IPS-20b (cell line): Measurements from ENCODE around the gene CYB5R3.

Experiments used
- H3K27ac ChIP-seq: one replicate; pipeline ENCODE4 v1.5.1; 2013; ENCODE audit warnings: low read length
- H3K27me3 ChIP-seq: 2 replicates; pipeline ENCODE4 v1.6.1; 2013; ENCODE audit warnings: mild to moderate bottlenecking, low read length, inconsistent platforms; ENCODE audit not compliant: insufficient read depth
- H3K36me3 ChIP-seq: 2 replicates; pipeline ENCODE4 v1.6.1; 2013; ENCODE audit warnings: low read depth, mild to moderate bottlenecking, inconsistent platforms, low read length, moderate library complexity; ENCODE audit not compliant: insufficient read depth
- H3K4me1 ChIP-seq: 2 replicates; pipeline ENCODE4 v1.6.1; 2013; ENCODE audit warnings: mild to moderate bottlenecking, control low read depth, inconsistent platforms, low read length, moderate library complexity; ENCODE audit not compliant: insufficient read depth
- H3K4me3 ChIP-seq: 2 replicates; pipeline ENCODE4 v1.5.1; 2013; ENCODE audit warnings: mild to moderate bottlenecking, low read length, inconsistent platforms
- H3K9ac ChIP-seq: 2 replicates; pipeline ENCODE4 v1.6.1; 2013; ENCODE audit warnings: low read depth, mild to moderate bottlenecking, inconsistent platforms, low read length, moderate library complexity
- H3K9me3 ChIP-seq: 2 replicates; pipeline ENCODE4 v1.6.1; 2013; ENCODE audit warnings: mild to moderate bottlenecking, low read depth, low read length, inconsistent platforms; ENCODE audit not compliant: insufficient read depth

Gene CYB5R3

GRCh38 chr22:42641801-42642413 is 7.3 kb downstream of the CYB5R3 start:
- H3K9ac ChIP-seq = no peak overlapping the region
- no peak overlapping the region for H3K4me3 ChIP-seq
- H3K4me1 ChIP-seq = peaks cover 6% of the 10 kb centered on the region
- no peak overlapping the region for H3K27ac ChIP-seq
- H3K36me3 ChIP-seq = no peaks in the 10 kb centered on the region
- H3K27me3 ChIP-seq = no peaks in the 10 kb centered on the region
- H3K9me3 ChIP-seq = no peaks in the 10 kb centered on the region

GRCh38 chr22:42639541-42640241 is 9.5 kb downstream of the CYB5R3 start:
- no peaks in the 10 kb centered on the region for H3K27me3 ChIP-seq
- H3K9ac ChIP-seq = no peak overlapping the region
- H3K9me3 ChIP-seq = no peaks in the 10 kb centered on the region
- H3K27ac ChIP-seq = no peak overlapping the region
- H3K4me1 ChIP-seq = peaks cover 4% of the 10 kb centered on the region
- no peak overlapping the region for H3K4me3 ChIP-seq
- no peaks in the 10 kb centered on the region for H3K36me3 ChIP-seq

GRCh38 chr22:42637555-42637954 is 11.6 kb downstream of the CYB5R3 start:
- H3K4me3 ChIP-seq = no peak overlapping the region
- H3K9me3 ChIP-seq = no peaks in the 10 kb centered on the region
- no peak overlapping the region for H3K9ac ChIP-seq
- peaks cover 13% of the 10 kb centered on the region for H3K36me3 ChIP-seq
- no peaks in the 10 kb centered on the region for H3K27me3 ChIP-seq
- H3K27ac ChIP-seq = no peak overlapping the region
- no peaks in the 10 kb centered on the region; the same call in 1 of the 2 replicates for H3K4me1 ChIP-seq

GRCh38 chr22:42636506-42636905 is 12.7 kb downstream of the CYB5R3 start:
- H3K9ac ChIP-seq = no peak overlapping the region
- no peak overlapping the region for H3K4me3 ChIP-seq
- no peaks in the 10 kb centered on the region for H3K9me3 ChIP-seq
- H3K27ac ChIP-seq = no peak overlapping the region
- H3K36me3 ChIP-seq = peaks cover 22% of the 10 kb centered on the region
- no peaks in the 10 kb centered on the region; the same call in 1 of the 2 replicates for H3K4me1 ChIP-seq
- no peaks in the 10 kb centered on the region for H3K27me3 ChIP-seq

- H3K9ac ChIP-seq = no peak overlapping the region
- H3K27ac ChIP-seq = no peak overlapping the region
- no peaks in the 10 kb centered on the region; the same call in 1 of the 2 replicates for H3K4me1 ChIP-seq
- no peak overlapping the region for H3K4me3 ChIP-seq
- no peaks in the 10 kb centered on the region for H3K9me3 ChIP-seq
- peaks cover 28% of the 10 kb centered on the region for H3K36me3 ChIP-seq
- no peaks in the 10 kb centered on the region for H3K27me3 ChIP-seq
Measured at GRCh38 chr22:42635531-42635930, 13.7 kb downstream of the CYB5R3 start.

- H3K36me3 ChIP-seq = peaks cover 42% of the 10 kb centered on the region
- H3K4me3 ChIP-seq = no peak overlapping the region
- no peaks in the 10 kb centered on the region for H3K9me3 ChIP-seq
- H3K27ac ChIP-seq = no peak overlapping the region
- no peak overlapping the region for H3K9ac ChIP-seq
- H3K4me1 ChIP-seq = no peaks in the 10 kb centered on the region
- H3K27me3 ChIP-seq = no peaks in the 10 kb centered on the region
Measured at GRCh38 chr22:42633013-42633412, 16.2 kb downstream of the CYB5R3 start.

- no peak overlapping the region for H3K9ac ChIP-seq
Measured at GRCh38 chr22:42632096-42632495, 17.1 kb downstream of the CYB5R3 start.

GRCh38 chr22:42630901-42631602 is 18.1 kb downstream of the CYB5R3 start:
- H3K9me3 ChIP-seq = no peaks in the 10 kb centered on the region
- H3K27me3 ChIP-seq = no peaks in the 10 kb centered on the region
- H3K27ac ChIP-seq = no peak overlapping the region
- peaks cover 61% of the 10 kb centered on the region for H3K36me3 ChIP-seq
- H3K4me3 ChIP-seq = no peak overlapping the region
- H3K9ac ChIP-seq = no peak overlapping the region
- H3K4me1 ChIP-seq = no peaks in the 10 kb centered on the region

More at GRCh38 chr22:42632096-42632495, 17.1 kb downstream of the CYB5R3 start:
- H3K36me3 ChIP-seq = peaks cover 51% of the 10 kb centered on the region
- no peak overlapping the region for H3K4me3 ChIP-seq
- no peaks in the 10 kb centered on the region for H3K9me3 ChIP-seq
- no peaks in the 10 kb centered on the region for H3K4me1 ChIP-seq
- H3K27me3 ChIP-seq = no peaks in the 10 kb centered on the region
- H3K27ac ChIP-seq = no peak overlapping the region

- no peak overlapping the region for H3K27ac ChIP-seq
Measured at GRCh38 chr22:42630211-42630610, 19.0 kb downstream of the CYB5R3 start.

GRCh38 chr22:42627981-42628380 is 21.2 kb downstream of the CYB5R3 start:
- H3K4me1 ChIP-seq = no peaks in the 10 kb centered on the region
- H3K36me3 ChIP-seq = peaks cover 65% of the 10 kb centered on the region
- H3K27ac ChIP-seq = no peak overlapping the region
- H3K27me3 ChIP-seq = no peaks in the 10 kb centered on the region
- H3K9me3 ChIP-seq = no peaks in the 10 kb centered on the region
- no peak overlapping the region for H3K4me3 ChIP-seq
- no peak overlapping the region for H3K9ac ChIP-seq

More at GRCh38 chr22:42630211-42630610, 19.0 kb downstream of the CYB5R3 start:
- Histone ChIP-seq H3K9ac (no peak overlapping the region), H3K27me3 (no peaks in the 10 kb centered on the region), H3K4me3 (no peak overlapping the region), H3K4me1 (no peaks in the 10 kb centered on the region), H3K9me3 (no peaks in the 10 kb centered on the region), H3K36me3 (peaks cover 61% of the 10 kb centered on the region)

- H3K27me3 ChIP-seq = no peaks in the 10 kb centered on the region
- H3K36me3 ChIP-seq = peaks cover 64% of the 10 kb centered on the region
Measured at GRCh38 chr22:42626951-42627625, 22.1 kb downstream of the CYB5R3 start.

More at GRCh38 chr22:42626951-42627625, 22.1 kb downstream of the CYB5R3 start:
- Histone ChIP-seq H3K27ac (no peak overlapping the region), H3K4me1 (no peaks in the 10 kb centered on the region), H3K9me3 (no peaks in the 10 kb centered on the region), H3K4me3 (no peak overlapping the region), H3K9ac (no peak overlapping the region)
